RWPE2 (cell line): ENCODE results near the gene LHX2.
A peak's percentile ranks its signal among the peaks of the same experiment; 100 is the strongest.

Experiments
- ATAC-seq: fragments of 200-7000 bp; cut with Tn5 transposase; 3 replicates; pipeline ENCODE4 v1.9.1; 2021; ENCODE audit warnings: low read depth
- DNase-seq: peaks from one replicate; pipeline ENCODE4 v3.0.0-alpha.2; 2020; ENCODE audit warnings: low spot score
- H3K27ac ChIP-seq: fragments of 450-650 bp; 2 replicates; pipeline ENCODE4 v1.5.1; 2017; ENCODE audit warnings: mild to moderate bottlenecking; ENCODE audit not compliant: poor library complexity, severe bottlenecking
- H3K27me3 ChIP-seq: fragments of 250-450 bp; sonication (Bioruptor Pico); 2 replicates; pipeline ENCODE4 v1.5.1; 2021; ENCODE audit warnings: mild to moderate bottlenecking, moderate library complexity; ENCODE audit not compliant: insufficient read depth, poor library complexity, severe bottlenecking
- H3K36me3 ChIP-seq: fragments of 250-450 bp; sonication (Bioruptor Pico); 2 replicates; pipeline ENCODE4 v1.5.1; 2020; ENCODE audit warnings: low read depth, mild to moderate bottlenecking, moderate library complexity
- H3K4me1 ChIP-seq: fragments of 250-450 bp; sonication (Bioruptor Pico); 2 replicates; pipeline ENCODE4 v1.5.1; 2021; ENCODE audit warnings: mild to moderate bottlenecking, moderate library complexity; ENCODE audit not compliant: insufficient read depth, poor library complexity, severe bottlenecking
- H3K4me3 ChIP-seq: fragments of 250-450 bp; sonication (Bioruptor Pico); 2 replicates; pipeline ENCODE4 v1.5.1; 2021; ENCODE audit warnings: mild to moderate bottlenecking, moderate library complexity; ENCODE audit not compliant: severe bottlenecking
- H3K9me3 ChIP-seq: fragments of 250-450 bp; sonication (Bioruptor Pico); 2 replicates; pipeline ENCODE4 v1.5.1; 2021; ENCODE audit warnings: mild to moderate bottlenecking, moderate library complexity; ENCODE audit not compliant: severe bottlenecking
- CTCF ChIP-seq: fragments of 450-650 bp; IDR thresholded peaks from one replicate; pipeline ENCODE4 v1.5.1; 2017; ENCODE audit warnings: mild to moderate bottlenecking, moderate library complexity; ENCODE audit not compliant: poor library complexity, severe bottlenecking

The LHX2 gene

DNA sequence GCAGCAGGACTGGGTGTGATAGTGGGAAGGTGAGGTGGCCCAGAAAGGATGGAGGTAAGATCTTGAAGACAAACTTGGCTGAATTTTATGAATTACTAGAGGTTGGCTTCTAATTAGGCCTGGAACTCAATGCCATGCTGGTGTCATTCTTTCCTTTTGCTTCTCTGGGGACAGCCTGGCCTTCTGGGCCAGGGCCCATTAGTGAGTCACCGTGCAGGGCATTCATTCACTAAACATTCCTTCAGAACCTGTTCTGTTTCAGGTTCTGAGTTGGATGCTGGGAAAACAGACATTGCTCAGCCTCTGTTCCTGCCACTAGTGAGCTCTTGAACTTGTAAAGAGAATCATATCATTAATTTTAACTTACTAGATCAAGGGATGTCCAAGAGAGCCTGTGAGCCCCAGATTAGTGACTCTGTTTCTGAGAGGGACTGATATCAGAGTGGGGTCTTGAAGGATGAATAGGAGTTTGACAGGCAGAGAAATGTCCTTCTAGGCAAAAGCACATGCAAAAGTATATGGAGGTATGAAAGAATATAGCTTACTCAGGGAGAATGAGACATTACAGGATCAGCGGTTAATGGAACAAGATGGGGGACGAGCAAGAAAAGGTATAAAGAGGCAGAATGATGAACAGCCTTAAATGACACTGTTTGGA lies 66.5 kb downstream of the LHX2 start:
- TF ChIP-seq CTCF, result no peak
- no peaks in the 10 kb centered on the region for H3K27me3 ChIP-seq
- H3K4me1 ChIP-seq, result peaks cover 18% of the 10 kb centered on the region
- no peak overlapping the region for H3K4me3 ChIP-seq
- DNase-seq (no peak), ATAC-seq (peak; percentile 28; the same call in 1 of the 3 replicates)
- H3K9me3 ChIP-seq, result no peaks in the 10 kb centered on the region
- peak overlapping the region; percentile 14 for H3K27ac ChIP-seq
- no peaks in the 10 kb centered on the region for H3K36me3 ChIP-seq

GRCh38 chr9:124078641-124079040 lies 67.1 kb downstream of the LHX2 start:
- H3K9me3 ChIP-seq, result no peaks in the 10 kb centered on the region
- peak overlapping the region; percentile 14 for H3K27ac ChIP-seq
- TF ChIP-seq CTCF, result no peak
- DNase-seq (no peak), ATAC-seq (peak; percentile 71; the same call in 2 of the 3 replicates)
- H3K4me1 ChIP-seq, result peaks cover 18% of the 10 kb centered on the region
- H3K4me3 ChIP-seq, result no peak overlapping the region
- no peaks in the 10 kb centered on the region for H3K27me3 ChIP-seq
- H3K36me3 ChIP-seq, result no peaks in the 10 kb centered on the region

DNA sequence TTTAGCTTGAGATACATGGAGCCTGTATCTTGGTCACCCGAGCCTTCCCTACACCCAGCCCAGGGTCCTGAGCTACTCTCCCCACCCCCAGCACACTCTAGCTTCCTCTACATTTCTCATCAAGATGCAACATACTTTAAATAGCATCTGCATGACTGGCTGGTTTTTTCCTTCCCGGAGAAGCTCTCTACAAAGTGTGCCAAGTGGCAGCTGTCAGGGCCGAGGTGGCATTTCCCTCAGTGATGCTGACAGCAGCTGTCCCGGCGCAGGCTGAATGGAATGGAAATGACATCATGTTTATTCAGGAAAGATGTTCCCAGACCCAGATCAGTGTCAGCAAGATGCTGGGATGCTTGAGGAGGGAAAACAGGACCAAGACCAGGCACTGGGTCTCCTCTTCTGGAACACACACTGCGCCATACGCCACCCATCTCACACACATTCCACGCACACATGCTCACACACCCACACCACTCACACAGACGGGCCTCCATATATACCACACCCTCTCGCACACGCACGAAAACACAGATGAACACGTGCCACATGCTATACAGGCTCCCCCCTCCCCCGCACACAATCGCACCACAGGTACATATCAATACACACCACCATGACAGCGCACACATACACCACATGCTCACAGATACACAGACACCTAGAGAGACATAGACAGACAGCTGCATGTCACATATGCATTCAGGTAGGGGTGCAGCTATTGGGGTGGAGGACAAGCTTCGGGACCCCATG lies 67.8 kb downstream of the LHX2 start:
- Histone ChIP-seq H3K9me3 (no peaks in the 10 kb centered on the region), H3K4me1 (peaks cover 18% of the 10 kb centered on the region), H3K36me3 (no peaks in the 10 kb centered on the region), H3K4me3 (no peak overlapping the region), H3K27ac (peak overlapping the region; percentile 14), H3K27me3 (no peaks in the 10 kb centered on the region)
- peak; percentile 73 for ATAC-seq
- TF ChIP-seq CTCF, result no peak
- DNase-seq, result no peak

DNA sequence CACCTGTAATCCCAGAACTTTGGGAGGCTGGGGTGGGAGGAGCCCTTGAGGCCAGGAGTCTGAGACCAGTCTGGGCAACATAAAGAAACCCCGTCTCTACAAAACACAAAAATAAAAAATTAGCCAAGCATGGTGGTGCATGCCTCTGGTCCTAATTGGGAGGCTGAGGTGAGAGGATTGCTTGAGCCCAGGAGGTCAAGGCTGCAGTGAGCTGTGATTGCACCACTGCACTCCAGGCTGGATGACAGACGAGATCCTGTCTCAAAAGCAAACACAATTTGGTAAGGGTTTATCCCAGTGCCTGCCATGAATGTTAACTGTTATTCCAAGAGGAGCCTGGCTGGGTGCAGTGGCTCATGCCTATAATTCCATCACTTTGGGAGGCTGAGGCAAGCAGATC lies 71.1 kb downstream of the LHX2 start:
- no peak for DNase-seq
- no peaks in the 10 kb centered on the region for H3K27me3 ChIP-seq

More for the DNA sequence above, 71.1 kb downstream of the LHX2 start:
- Histone ChIP-seq H3K27ac (no peak overlapping the region), H3K4me1 (peaks cover 14% of the 10 kb centered on the region), H3K36me3 (no peaks in the 10 kb centered on the region), H3K4me3 (no peak overlapping the region), H3K9me3 (no peaks in the 10 kb centered on the region)
- no peak for ATAC-seq
- TF ChIP-seq CTCF, result no peak
